ENCODE results near the gene ALKBH6. TPM values are rescaled to one million over a fixed set of nuclear protein-coding genes. Genes with fewer than 3 reads are reported as not detected.

Gene ALKBH6
- total RNA-seq, 2 donors from 2014 or later, result 16.2 to 16.5 TPM

DNA sequence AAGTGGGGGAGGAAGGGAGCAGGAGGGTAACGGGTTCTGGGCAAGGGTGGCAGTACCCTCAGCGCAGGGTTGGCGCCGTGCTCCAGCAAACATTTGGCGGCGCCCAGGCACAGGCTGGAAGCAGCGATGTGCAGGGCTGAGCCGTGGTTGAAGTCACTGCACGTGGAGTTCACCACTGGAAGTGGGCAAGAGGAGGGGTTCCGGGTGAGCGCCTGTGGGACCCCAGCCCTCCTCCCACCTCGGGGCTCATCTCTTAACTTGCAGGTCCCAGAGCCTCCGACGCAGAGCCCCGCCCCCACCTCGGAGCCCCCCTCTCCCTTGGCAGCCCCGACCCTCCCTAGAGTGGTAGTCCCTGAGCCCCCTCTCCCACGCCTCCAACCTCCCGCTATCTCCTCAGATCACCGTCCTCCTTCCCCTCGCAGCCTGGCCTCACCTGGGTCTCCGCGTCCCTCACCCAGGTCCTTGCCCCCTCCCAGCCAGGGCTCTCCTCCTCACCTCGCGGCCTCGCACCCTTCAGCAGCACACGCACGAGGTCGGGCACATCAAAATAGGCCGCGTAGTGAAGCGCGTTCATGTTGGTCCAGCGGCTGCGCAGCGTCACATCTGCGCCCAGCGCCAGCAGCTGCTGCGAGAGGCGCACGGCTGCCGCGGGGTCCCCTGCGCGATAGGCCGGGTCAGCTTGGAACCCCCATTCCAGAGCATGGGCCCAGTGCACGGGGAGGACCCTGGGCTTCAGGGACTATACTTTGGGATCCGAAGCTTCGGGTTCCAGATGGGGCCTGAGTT, 12.3 kb upstream of the ALKBH6 start:
- Histone ChIP-seq H3K36me3 (no peaks in the 10 kb centered on the region), H3K27ac (no peak overlapping the region), H3K27me3 (no peaks in the 10 kb centered on the region), H3K9me3 (no peaks in the 10 kb centered on the region), H3K4me3 (no peak overlapping the region), H3K4me1 (no peaks in the 10 kb centered on the region)
- no peak for DNase-seq (ENCODE audit: low spot score)
- TF ChIP-seq, protein P1, sequence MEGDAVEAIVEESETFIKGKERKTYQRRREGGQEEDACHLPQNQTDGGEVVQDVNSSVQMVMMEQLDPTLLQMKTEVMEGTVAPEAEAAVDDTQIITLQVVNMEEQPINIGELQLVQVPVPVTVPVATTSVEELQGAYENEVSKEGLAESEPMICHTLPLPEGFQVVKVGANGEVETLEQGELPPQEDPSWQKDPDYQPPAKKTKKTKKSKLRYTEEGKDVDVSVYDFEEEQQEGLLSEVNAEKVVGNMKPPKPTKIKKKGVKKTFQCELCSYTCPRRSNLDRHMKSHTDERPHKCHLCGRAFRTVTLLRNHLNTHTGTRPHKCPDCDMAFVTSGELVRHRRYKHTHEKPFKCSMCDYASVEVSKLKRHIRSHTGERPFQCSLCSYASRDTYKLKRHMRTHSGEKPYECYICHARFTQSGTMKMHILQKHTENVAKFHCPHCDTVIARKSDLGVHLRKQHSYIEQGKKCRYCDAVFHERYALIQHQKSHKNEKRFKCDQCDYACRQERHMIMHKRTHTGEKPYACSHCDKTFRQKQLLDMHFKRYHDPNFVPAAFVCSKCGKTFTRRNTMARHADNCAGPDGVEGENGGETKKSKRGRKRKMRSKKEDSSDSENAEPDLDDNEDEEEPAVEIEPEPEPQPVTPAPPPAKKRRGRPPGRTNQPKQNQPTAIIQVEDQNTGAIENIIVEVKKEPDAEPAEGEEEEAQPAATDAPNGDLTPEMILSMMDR (IDR thresholded peaks at IDR 0.05), result no peak

DNA sequence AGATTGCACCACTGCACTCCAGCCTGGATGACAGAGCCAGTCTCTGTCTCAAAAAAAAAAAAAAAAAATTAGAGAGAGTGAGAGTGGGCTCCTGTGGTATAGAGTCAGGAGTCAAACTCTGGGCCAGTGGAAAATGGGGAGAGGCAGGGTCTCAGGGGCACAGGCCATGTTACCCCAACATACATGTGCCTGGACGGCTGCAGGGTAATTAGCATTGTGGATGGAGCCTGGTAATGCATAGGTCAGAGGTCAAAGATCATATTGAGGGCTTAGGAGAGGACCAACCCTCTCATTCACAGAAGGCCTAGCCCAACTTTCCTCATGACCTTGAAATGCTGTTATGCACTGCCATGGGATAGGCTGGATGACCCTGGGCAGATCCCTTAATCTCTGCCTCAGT, 11.5 kb upstream of the ALKBH6 start:
- TF ChIP-seq, protein P1 (IDR thresholded peaks at IDR 0.05), result no peak
- Histone ChIP-seq H3K9me3 (no peaks in the 10 kb centered on the region), H3K36me3 (no peaks in the 10 kb centered on the region), H3K4me1 (no peaks in the 10 kb centered on the region), H3K27ac (no peak overlapping the region), H3K4me3 (no peak overlapping the region), H3K27me3 (no peaks in the 10 kb centered on the region)
- no peak for DNase-seq (ENCODE audit: low spot score)

DNA sequence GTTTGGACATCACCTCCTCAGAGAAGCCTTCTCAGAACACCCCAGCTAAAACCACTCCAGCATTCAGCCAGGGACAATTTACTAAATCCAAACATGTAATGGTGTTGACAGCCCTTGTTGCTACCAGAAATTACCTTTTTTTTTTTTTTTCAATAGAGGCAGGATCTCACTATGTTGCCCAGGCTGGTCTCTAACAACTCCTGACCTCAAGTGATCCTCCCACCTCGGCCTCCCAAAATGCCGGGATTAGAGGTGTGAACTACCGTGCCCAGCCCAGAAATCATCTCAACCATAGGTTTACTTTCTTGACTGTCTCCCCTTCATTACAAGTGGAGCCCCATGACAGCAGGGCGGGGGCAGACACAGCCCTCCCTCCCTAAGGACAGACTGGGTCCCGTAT, 9.4 kb upstream of the ALKBH6 start:
- no peak for DNase-seq (ENCODE audit: low spot score)
- Histone ChIP-seq H3K27me3 (no peaks in the 10 kb centered on the region), H3K4me3 (no peak overlapping the region), H3K27ac (no peak overlapping the region), H3K4me1 (no peaks in the 10 kb centered on the region), H3K36me3 (no peaks in the 10 kb centered on the region), H3K9me3 (no peaks in the 10 kb centered on the region)
- TF ChIP-seq, protein P1 (IDR thresholded peaks at IDR 0.05), result no peak

DNA sequence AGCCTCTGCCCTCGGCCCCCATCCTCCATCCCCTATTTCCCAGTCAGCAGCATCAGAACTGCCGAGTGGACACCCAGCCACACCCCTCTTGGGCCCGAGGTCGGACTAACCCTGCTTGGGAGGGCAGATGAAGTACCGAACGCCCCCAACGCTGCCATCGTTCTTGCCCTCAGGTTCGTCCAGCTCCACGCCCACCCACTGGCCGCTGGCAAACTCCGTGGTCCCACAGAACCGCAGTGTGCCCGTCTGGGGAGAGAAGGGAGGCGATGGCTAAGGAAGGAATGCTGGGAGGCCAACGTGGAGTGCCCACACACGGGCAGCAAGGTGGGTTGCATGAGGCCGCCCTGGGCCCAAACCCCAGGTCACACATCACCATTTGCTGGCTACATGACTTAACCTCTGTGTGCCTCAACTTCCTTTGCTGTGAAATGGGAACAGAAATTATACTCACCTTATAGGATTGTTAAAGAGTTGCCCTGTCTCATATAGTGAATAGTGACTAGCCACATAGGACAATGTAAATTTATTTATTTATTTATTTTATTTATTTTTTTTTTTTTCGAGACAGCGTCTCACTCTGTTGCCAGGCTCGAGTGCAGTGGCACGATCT, 5.2 kb upstream of the ALKBH6 start:
- Histone ChIP-seq H3K36me3 (no peaks in the 10 kb centered on the region), H3K9me3 (no peaks in the 10 kb centered on the region), H3K4me1 (peaks cover 0 to 6% of the 10 kb centered on the region in 2 donors), H3K27ac (no peak overlapping the region), H3K4me3 (no peak overlapping the region), H3K27me3 (no peaks in the 10 kb centered on the region)
- TF ChIP-seq, protein P1 (IDR thresholded peaks at IDR 0.05), result no peak
- no peak for DNase-seq (ENCODE audit: low spot score)

DNA sequence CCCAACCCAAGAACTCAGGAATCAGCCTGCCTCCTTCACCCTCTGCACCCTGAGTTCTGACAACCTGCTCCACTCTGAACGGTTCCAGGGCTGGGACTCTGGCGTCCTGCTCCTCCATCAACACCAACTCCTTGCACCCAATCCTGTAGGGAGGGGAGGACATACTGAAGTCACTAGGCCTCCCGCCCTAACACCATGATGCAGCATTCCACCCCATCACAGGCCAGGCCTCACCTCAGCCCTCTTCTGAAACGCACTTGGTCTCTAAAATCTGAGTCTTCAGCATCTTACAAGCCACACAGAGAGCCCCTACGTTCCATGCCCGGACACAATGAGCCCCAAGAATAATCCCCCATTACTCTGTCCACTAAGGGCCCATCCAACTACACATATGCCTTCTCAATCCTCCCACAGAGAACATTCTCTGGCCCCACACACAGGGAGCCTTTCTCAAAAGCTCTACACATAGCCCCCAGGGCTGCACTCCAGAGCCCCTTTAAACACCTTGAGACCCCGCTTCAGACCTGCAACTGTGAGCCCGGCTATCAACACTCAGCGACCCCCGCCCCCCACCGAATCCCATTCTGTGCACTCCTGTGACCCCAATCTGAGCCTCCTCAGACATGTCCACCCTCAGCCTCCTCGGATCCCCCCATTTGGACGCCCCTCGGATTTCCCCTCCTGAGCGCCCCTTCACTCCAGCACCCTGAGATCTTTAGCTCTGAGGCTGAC, 567 bp downstream of the ALKBH6 start:
- peak overlapping the region; percentile 83 to 86 for H3K27ac ChIP-seq
- peak overlapping the region; percentile 72 to 79 for H3K4me3 ChIP-seq
- no peak for DNase-seq (ENCODE audit: low spot score)
- TF ChIP-seq, protein P1 (IDR thresholded peaks at IDR 0.05), result no peak
- no peaks in the 10 kb centered on the region for H3K36me3 ChIP-seq
- H3K9me3 ChIP-seq, result no peaks in the 10 kb centered on the region
- no peaks in the 10 kb centered on the region for H3K27me3 ChIP-seq
- H3K4me1 ChIP-seq, result peaks cover 0 to 30% of the 10 kb centered on the region in 2 donors

Data from right atrium auricular region (tissue), 2 donors.